ENCODE results near the gene ZNF136. TPM values are rescaled to one million over a fixed set of nuclear protein-coding genes. Genes with fewer than 3 reads are reported as not detected.

The ZNF136 gene
- 1.2 to 2.1 TPM (median 1.7 TPM) in 5 replicates for total RNA-seq (2022; extraction: Qiagen RNA extraction; ENCODE audit: low read depth)

GRCh38 chr19:12162882-12163806 is at the start of gene ZNF136:
Gene ZNF136 (plus strand): TSS chr19:12163096. CDS start chr19:12163204, 108 bp downstream.

GRCh38 chr19:12139885-12140544 is 22.9 kb upstream of the ZNF136 start, which contains the start of gene ZNF20:
Gene ZNF20 (minus strand): TSS chr19:12140350. CDS start chr19:12140182, 168 bp downstream.

GRCh38 chr19:12156223-12157058 is 6.5 kb upstream of the ZNF136 start, which contains the start of gene ZNF625:
Gene ZNF625 (minus strand): TSS chr19:12156734. CDS start chr19:12156558, 176 bp downstream.

Other genes starting within 250 kb of the ZNF136 start
- 0.19 to 0.35 TPM (median 0.30 TPM) in 5 replicates for gene ZNF700, start 238.0 kb upstream of the ZNF136 start, total RNA-seq (2022; extraction: Qiagen RNA extraction; ENCODE audit: low read depth)
- gene ZNF763, start 198.1 kb upstream of the ZNF136 start, total RNA-seq (2022; extraction: Qiagen RNA extraction; ENCODE audit: low read depth): not detected in 5 replicates
- gene ZNF433, start 127.4 kb upstream of the ZNF136 start, total RNA-seq (2022; extraction: Qiagen RNA extraction; ENCODE audit: low read depth): not detected in 5 replicates
- not detected in 5 replicates for gene ZNF878, start 110.1 kb upstream of the ZNF136 start, total RNA-seq (2022; extraction: Qiagen RNA extraction; ENCODE audit: low read depth)
- not detected in 5 replicates for gene ZNF844, start 98.4 kb upstream of the ZNF136 start, total RNA-seq (2022; extraction: Qiagen RNA extraction; ENCODE audit: low read depth)
- gene ZNF20, start 22.7 kb upstream of the ZNF136 start, total RNA-seq (2022; extraction: Qiagen RNA extraction; ENCODE audit: low read depth): 0.11 to 0.44 TPM (median 0.25 TPM) in 4 of 5 replicates, not detected in the other
- not detected in 5 replicates for gene ZNF625, start 6.4 kb upstream of the ZNF136 start, total RNA-seq (2022; extraction: Qiagen RNA extraction; ENCODE audit: low read depth)
- gene ZNF44, start 131.8 kb downstream of the ZNF136 start, total RNA-seq (2022; extraction: Qiagen RNA extraction; ENCODE audit: low read depth): 0.68 to 1.3 TPM (median 0.85 TPM) in 5 replicates
- not detected in 5 replicates for gene ZNF563, start 170.5 kb downstream of the ZNF136 start, total RNA-seq (2022; extraction: Qiagen RNA extraction; ENCODE audit: low read depth)
- gene ZNF442, start 202.6 kb downstream of the ZNF136 start, total RNA-seq (2022; extraction: Qiagen RNA extraction; ENCODE audit: low read depth): not detected in 5 replicates
- 1.3 to 2.2 TPM (median 1.6 TPM) in 5 replicates for gene ZNF799, start 238.2 kb downstream of the ZNF136 start, total RNA-seq (2022; extraction: Qiagen RNA extraction; ENCODE audit: low read depth)

Measured in A549 treated with ZK216348 at 1 μM for 4 hours (cell line).